B cell (primary cell): ENCODE data around the gene AOC1.

Experiments used
- CTCF ChIP-seq: fragments of 200-600 bp; IDR thresholded peaks from one replicate; pipeline ENCODE4 v1.8.0; 2022; ENCODE audit warnings: antibody characterized with exemption, mild to moderate bottlenecking
- EZH2 ChIP-seq: IDR thresholded peaks from 2 replicates; pipeline ENCODE4 v1.6.1; 2012; ENCODE audit warnings: borderline replicate concordance, low read depth, mild to moderate bottlenecking, moderate library complexity, low read length; ENCODE audit not compliant: insufficient read depth, poor library complexity, severe bottlenecking

- no peak for TF ChIP-seq CTCF
- no peak for TF ChIP-seq EZH2
These were observed 8.1 kb downstream of the AOC1 start for GRCh38 chr7:150860291-150860977.
